Astrocyte (in vitro differentiated cells and primary cell): ENCODE data around the gene GP1BA.

Experiments
- CTCF ChIP-seq: IDR thresholded peaks from 2 replicates; pipeline ENCODE4 v1.5.1; 2011; ENCODE audit warnings: low read depth, mild to moderate bottlenecking, inconsistent platforms, low read length, moderate library complexity; ENCODE audit not compliant: insufficient read depth
- EZH2 ChIP-seq: IDR thresholded peaks from 2 replicates; pipeline ENCODE4 v1.6.1; 2012; ENCODE audit warnings: mild to moderate bottlenecking, low read length, inconsistent platforms; ENCODE audit not compliant: insufficient read depth

GRCh38 chr17:4953451-4953961 is 21.4 kb downstream of the GP1BA start:
- TF ChIP-seq EZH2 (no peak), CTCF (no peak)
